Duodenal mucosa (tissue), 2 donors: Measurements from ENCODE around the gene ZNF292.
"Not testable (repeated sequence)": the region's sequence is repeated elsewhere in the genome, so short reads cannot be mapped to it uniquely, and the experiment has no call there.

Experiments
- H3K27ac ChIP-seq: one replicate; pipeline ENCODE4 v1.7.0; 2013; ENCODE audit warnings: low read depth, low read length
- H3K27me3 ChIP-seq, 2 donors: one replicate each; pipeline ENCODE4 v1.7.0; 2013; ENCODE audit warnings: low read length in 2 of 2, control low read depth in 1 of 2; ENCODE audit not compliant: insufficient read depth in 2 of 2, control insufficient read depth in 1 of 2
- H3K36me3 ChIP-seq, 2 donors: one replicate each; pipeline ENCODE4 v1.7.0; 2013; ENCODE audit warnings: low read length in 2 of 2, control low read depth in 1 of 2; ENCODE audit not compliant: insufficient read depth in 2 of 2, control insufficient read depth in 1 of 2
- H3K4me1 ChIP-seq, 2 donors: one replicate each; pipeline ENCODE4 v1.7.0; 2013; ENCODE audit warnings: low read length in 2 of 2, control low read depth in 1 of 2; ENCODE audit not compliant: insufficient read depth in 2 of 2, control insufficient read depth in 1 of 2
- H3K4me3 ChIP-seq, 2 donors: one replicate each; pipeline ENCODE4 v1.7.0; 2013; ENCODE audit warnings: low read length in 2 of 2, low read depth in 1 of 2
- H3K9ac ChIP-seq, 2 donors: one replicate each; pipeline ENCODE4 v1.7.0; 2013; ENCODE audit warnings: low read length in 2 of 2, low read depth in 1 of 2
- H3K9me3 ChIP-seq, 2 donors: one replicate each; pipeline ENCODE4 v1.7.0; 2013; ENCODE audit warnings: low read length in 2 of 2, control low read depth in 1 of 2; ENCODE audit not compliant: control insufficient read depth in 1 of 2

Gene ZNF292

DNA sequence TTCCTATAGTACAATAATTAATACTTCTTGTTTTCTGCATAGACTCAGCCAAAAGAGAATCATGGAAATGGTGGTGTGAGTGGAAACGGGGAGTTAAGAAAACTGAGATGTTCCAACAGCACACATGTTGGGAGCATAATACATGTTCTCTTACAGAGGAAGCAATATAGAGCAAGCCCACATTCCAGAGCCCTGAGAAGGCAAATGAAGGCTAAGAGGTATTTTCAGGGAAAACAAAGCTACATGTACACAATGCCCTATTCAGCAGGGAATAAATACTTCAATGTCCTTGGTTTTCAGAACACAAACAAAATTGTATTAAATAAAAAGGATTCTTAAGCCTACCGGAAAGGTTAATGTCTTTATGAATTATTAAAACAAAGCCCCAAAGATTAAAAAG lies 131.9 kb downstream of the ZNF292 start:
- Histone ChIP-seq H3K9me3 (no peaks in the 10 kb centered on the region), H3K27ac (no peak overlapping the region), H3K9ac (no peak overlapping the region), H3K4me1 (no peaks in the 10 kb centered on the region), H3K4me3 (no peak overlapping the region), H3K36me3 (no peaks in the 10 kb centered on the region), H3K27me3 (peaks cover 0 to 3% of the 10 kb centered on the region in 2 donors)

DNA sequence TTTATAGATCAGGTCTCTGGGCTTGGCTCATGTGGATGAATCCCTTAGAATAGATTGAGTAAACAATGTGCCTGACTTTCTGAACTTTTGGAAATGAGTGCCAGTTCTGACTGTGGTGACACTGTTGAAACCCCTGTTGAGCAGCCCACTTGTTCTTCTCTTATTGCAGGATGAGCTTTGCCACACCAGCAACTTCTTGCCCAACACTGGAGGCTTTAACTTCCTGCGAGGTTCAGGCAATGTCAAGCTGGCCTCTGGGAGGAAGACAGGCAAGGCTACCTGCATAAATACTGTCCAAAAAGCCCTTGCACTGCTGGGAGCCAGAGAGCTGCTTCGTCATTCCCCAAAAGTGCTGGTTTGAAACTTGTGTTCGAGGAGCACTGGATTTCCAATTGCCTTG lies 134.2 kb downstream of the ZNF292 start:
- Histone ChIP-seq H3K27me3 (peaks cover 0 to 3% of the 10 kb centered on the region in 2 donors), H3K9ac (no peak overlapping the region), H3K27ac (no peak overlapping the region), H3K4me1 (no peaks in the 10 kb centered on the region), H3K36me3 (no peaks in the 10 kb centered on the region), H3K4me3 (no peak overlapping the region), H3K9me3 (no peaks in the 10 kb centered on the region)

DNA sequence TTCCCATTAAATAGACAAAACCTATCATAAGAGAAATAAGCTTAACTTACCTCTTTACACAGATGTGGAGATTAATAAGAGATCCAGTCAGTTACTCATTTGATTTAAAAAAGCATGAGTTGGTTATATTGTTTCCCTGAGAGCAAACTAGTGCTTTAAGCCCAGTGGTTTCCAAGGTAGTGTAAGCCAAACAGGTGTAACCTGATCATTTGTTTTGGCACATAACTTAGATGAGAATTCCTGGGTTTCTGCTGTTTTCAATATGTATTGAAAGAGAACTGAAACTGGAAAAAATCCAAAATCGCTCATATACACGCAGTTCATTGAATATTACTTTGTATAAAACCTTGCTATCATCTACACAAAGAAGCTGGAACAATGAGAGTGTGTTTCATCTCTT lies 136.5 kb downstream of the ZNF292 start:
- no peaks in the 10 kb centered on the region for H3K9me3 ChIP-seq
- H3K4me1 ChIP-seq: no peaks in the 10 kb centered on the region
- H3K27me3 ChIP-seq: peaks cover 0 to 9% of the 10 kb centered on the region in 2 donors
- H3K27ac ChIP-seq: no peak overlapping the region
- no peak overlapping the region for H3K4me3 ChIP-seq
- H3K9ac ChIP-seq: no peak overlapping the region
- no peaks in the 10 kb centered on the region for H3K36me3 ChIP-seq

DNA sequence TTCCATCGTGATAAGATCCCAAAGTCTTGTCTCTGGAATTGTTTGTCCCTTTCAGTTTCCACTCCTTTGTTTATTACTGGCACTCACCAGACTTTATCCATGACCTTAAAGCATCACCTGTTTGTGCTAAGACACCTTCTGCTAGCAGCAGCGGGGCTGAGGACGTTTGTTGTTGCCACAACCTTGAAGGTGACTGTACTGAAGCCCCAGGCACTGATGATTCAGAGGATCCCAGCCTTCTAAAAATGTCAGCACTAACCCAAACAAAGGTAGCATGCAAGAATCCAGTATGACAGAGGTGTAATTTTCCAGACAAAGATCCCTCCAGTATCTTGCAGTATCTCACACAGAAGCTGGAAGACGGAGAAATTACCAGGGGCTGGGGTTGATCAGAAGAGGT lies 138.2 kb downstream of the ZNF292 start:
- no peaks in the 10 kb centered on the region for H3K9me3 ChIP-seq
- no peaks in the 10 kb centered on the region for H3K4me1 ChIP-seq
- peaks cover 0 to 9% of the 10 kb centered on the region in 2 donors for H3K27me3 ChIP-seq
- H3K4me3 ChIP-seq: no peak overlapping the region
- H3K36me3 ChIP-seq: no peaks in the 10 kb centered on the region
- no peak overlapping the region for H3K9ac ChIP-seq
- no peak overlapping the region for H3K27ac ChIP-seq

DNA sequence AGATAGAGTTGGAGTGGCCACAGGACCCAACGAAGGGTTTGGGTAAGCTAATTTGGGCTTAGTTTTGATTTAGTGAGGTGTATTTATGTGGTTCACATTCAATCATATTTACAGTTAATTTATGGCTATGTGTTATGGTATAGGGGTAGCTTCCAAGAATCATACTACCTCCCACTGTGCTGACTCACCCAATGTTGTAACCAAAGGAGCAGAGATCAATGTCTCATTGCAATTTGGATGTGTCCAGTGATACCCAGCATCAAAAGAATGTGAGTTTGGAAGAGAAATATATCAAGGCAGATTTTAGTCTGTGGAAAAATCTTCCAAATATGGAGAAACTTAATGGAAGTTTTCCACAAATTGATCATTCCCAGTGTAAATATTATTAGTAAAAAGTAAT lies 141.8 kb downstream of the ZNF292 start:
- Histone ChIP-seq H3K9ac (no peak overlapping the region), H3K36me3 (no peaks in the 10 kb centered on the region), H3K27me3 (peaks cover 0 to 9% of the 10 kb centered on the region in 2 donors), H3K9me3 (no peaks in the 10 kb centered on the region), H3K4me3 (no peak overlapping the region), H3K4me1 (no peaks in the 10 kb centered on the region), H3K27ac (no peak overlapping the region)

DNA sequence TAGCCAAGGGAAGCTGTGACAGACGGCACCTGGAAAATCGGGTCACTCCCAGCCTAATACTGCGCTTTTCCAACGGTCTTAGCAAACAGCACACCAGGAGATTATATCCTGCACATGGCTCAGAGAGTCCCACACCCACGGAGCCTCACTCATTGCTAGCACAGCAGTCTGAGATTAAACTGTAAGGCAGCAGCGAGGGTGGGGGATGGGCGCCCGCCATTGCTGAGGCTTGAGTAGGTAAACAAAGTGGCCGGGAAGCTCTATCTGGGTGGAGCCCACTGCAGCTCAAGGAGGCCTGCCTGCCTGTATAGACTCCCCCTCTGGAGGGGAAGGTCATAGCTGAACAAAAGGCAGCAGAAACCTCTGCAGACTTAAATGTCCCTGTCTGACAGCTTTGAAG lies 145.9 kb downstream of the ZNF292 start:
- not testable (repeated sequence) for H3K27ac ChIP-seq, H3K4me1 ChIP-seq, H3K9ac ChIP-seq, H3K27me3 ChIP-seq, H3K9me3 ChIP-seq, H3K4me3 ChIP-seq, H3K36me3 ChIP-seq

DNA sequence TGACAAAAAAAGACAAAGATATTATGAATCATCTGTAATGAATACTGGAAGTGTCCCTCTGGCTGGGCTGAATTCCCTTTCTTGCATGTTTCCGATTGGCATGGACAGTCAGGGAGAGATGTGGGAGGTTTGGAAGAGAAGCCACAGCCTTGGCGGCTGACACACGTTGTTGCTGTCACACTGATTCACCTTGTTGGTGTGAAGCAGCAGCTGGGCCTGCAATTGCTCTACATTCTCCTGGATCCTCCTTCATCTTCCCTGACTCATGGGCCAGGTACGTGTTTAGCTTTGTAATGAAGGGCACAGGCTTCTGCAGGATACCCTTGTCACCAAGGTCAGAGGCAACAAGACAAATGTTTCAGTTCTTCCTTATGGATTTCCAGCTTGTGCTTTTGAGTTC lies 153.6 kb downstream of the ZNF292 start:
- Histone ChIP-seq H3K36me3 (no peaks in the 10 kb centered on the region), H3K4me3 (no peak overlapping the region), H3K9ac (no peak overlapping the region), H3K27ac (no peak overlapping the region), H3K27me3 (no peaks in the 10 kb centered on the region), H3K4me1 (no peaks in the 10 kb centered on the region), H3K9me3 (no peaks in the 10 kb centered on the region)

DNA sequence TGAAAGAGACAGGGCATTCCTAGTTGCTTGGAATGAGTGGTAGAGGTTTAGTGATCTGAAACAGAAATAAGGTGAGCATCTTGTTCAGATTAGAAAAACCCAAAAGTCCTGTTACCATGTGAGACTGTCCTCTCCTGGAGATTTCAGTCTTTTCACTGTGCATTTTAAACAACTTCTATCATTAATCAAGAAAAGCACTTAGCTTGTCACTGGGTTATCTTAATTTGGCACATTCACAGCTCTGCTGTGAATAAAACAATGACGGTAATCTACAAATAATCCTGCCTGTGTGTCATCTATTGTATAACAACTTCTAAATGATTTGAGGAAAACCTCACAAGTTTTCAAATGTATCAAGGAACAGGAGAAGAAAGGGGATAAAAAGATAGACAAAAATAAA lies 157.5 kb downstream of the ZNF292 start:
- H3K27ac ChIP-seq: no peak overlapping the region
- no peak overlapping the region for H3K4me3 ChIP-seq
- H3K36me3 ChIP-seq: no peaks in the 10 kb centered on the region
- H3K9me3 ChIP-seq: no peaks in the 10 kb centered on the region
- H3K4me1 ChIP-seq: no peaks in the 10 kb centered on the region
- no peak overlapping the region for H3K9ac ChIP-seq
- H3K27me3 ChIP-seq: no peaks in the 10 kb centered on the region
